Astrocyte (in vitro differentiated cells and primary cell): ENCODE data around the gene MDFIC2. TPM values are rescaled to one million over a fixed set of nuclear protein-coding genes. Genes with fewer than 3 reads are reported as not detected.

Experiments
- DNase-seq: peaks from one replicate; pipeline ENCODE4 v3.0.0-alpha.2; 2010; ENCODE audit warnings: low read depth
- FAIRE-seq: peaks from 2 replicates; lab custom pipeline; 2011; peaks lifted over from hg19 to GRCh38; lab: Jason Lieb, UNC
- H2AFZ ChIP-seq: 2 replicates; pipeline ENCODE4 v1.6.0; 2012; ENCODE audit warnings: low read depth, low read length, inconsistent platforms
- H3K27ac ChIP-seq: 2 replicates; pipeline ENCODE4 v1.5.1; 2011; ENCODE audit warnings: low read depth, low read length, inconsistent platforms
- H3K27me3 ChIP-seq: 2 replicates; pipeline ENCODE4 v1.6.0; 2011; ENCODE audit warnings: low read length, inconsistent platforms; ENCODE audit not compliant: insufficient read depth
- H3K36me3 ChIP-seq: 2 replicates; pipeline ENCODE4 v1.5.1; 2011; ENCODE audit warnings: low read length, inconsistent platforms; ENCODE audit not compliant: insufficient read depth
- H3K4me1 ChIP-seq: 2 replicates; pipeline ENCODE4 v1.5.1; 2011; ENCODE audit warnings: low read length, inconsistent platforms; ENCODE audit not compliant: insufficient read depth
- H3K4me2 ChIP-seq: 2 replicates; pipeline ENCODE4 v1.6.0; 2012; ENCODE audit warnings: low read length, inconsistent platforms
- H3K4me3 ChIP-seq: 2 replicates; pipeline ENCODE4 v1.5.1; 2011; ENCODE audit warnings: low read depth, mild to moderate bottlenecking, low read length, inconsistent platforms; ENCODE audit not compliant: insufficient read depth
- H3K79me2 ChIP-seq: 2 replicates; pipeline ENCODE4 v1.6.0; 2012; ENCODE audit warnings: mild to moderate bottlenecking, low read length, inconsistent platforms; ENCODE audit not compliant: insufficient read depth
- H3K9ac ChIP-seq: 2 replicates; pipeline ENCODE4 v1.6.0; 2012; ENCODE audit warnings: mild to moderate bottlenecking, low read length, inconsistent platforms
- H3K9me3 ChIP-seq: 2 replicates; pipeline ENCODE4 v1.5.1; 2012; ENCODE audit warnings: low read depth, mild to moderate bottlenecking, low read length, inconsistent platforms; ENCODE audit not compliant: insufficient read depth
- H4K20me1 ChIP-seq: 2 replicates; pipeline ENCODE4 v1.6.0; 2012; ENCODE audit warnings: low read length, inconsistent platforms; ENCODE audit not compliant: insufficient read depth
- H3K27ac Mint-ChIP-seq: one replicate; pipeline ENCODE4 v1.8.0; 2021; ENCODE audit warnings: mild to moderate bottlenecking, mixed read lengths; ENCODE audit not compliant: unreplicated experiment
- H3K27me3 Mint-ChIP-seq: one replicate; pipeline ENCODE4 v1.8.0; 2021; ENCODE audit warnings: low read depth, mixed read lengths; ENCODE audit not compliant: unreplicated experiment
- H3K36me3 Mint-ChIP-seq: one replicate; pipeline ENCODE4 v1.8.0; 2021; ENCODE audit warnings: low read depth, mixed read lengths; ENCODE audit not compliant: unreplicated experiment
- H3K4me1 Mint-ChIP-seq: one replicate; pipeline ENCODE4 v1.8.0; 2021; ENCODE audit warnings: low read depth, mixed read lengths; ENCODE audit not compliant: unreplicated experiment
- H3K4me3 Mint-ChIP-seq: one replicate; pipeline ENCODE4 v1.8.0; 2021; ENCODE audit warnings: mild to moderate bottlenecking, moderate library complexity, mixed read lengths; ENCODE audit not compliant: unreplicated experiment
- H3K9me3 Mint-ChIP-seq: one replicate; pipeline ENCODE4 v1.8.0; 2021; ENCODE audit warnings: mild to moderate bottlenecking, mixed read lengths; ENCODE audit not compliant: unreplicated experiment
- EZH2 ChIP-seq: IDR thresholded peaks from 2 replicates; pipeline ENCODE4 v1.6.1; 2012; ENCODE audit warnings: mild to moderate bottlenecking, low read length, inconsistent platforms; ENCODE audit not compliant: insufficient read depth
- total RNA-seq: library from RNA; stranded (reverse); gene quantifications from 2 replicates; pipeline ENCODE4 v1.2.1, GENCODE V29; 2021
- TF ChIP-seq, protein P1 (sequence below): IDR thresholded peaks from 2 replicates; pipeline ENCODE4 v1.5.1; 2011; ENCODE audit warnings: low read depth, mild to moderate bottlenecking, inconsistent platforms, low read length, moderate library complexity; ENCODE audit not compliant: insufficient read depth

Gene MDFIC2
- total RNA-seq, 1 donor from 2014 or later = not detected

DNA sequence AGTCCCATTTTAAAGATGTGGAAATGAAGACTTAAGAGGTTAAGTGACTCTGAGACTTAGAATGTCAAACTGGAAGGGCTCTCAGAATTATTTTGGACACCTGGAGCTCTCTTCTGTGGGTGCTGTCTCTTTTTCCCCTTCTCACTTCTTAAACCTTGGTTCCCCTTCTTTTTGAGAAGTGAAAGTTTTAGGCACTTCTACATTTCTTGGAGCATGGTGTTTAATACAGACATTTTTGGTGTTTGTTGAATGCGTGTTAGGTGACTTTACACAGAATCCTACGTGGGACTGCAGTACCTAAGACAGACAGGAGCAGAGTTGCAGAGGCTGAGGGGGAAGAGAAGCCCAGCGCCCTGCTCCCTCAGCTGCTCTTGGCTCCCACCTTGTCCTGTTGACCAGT, 133.3 kb downstream of the MDFIC2 start:
- TF ChIP-seq, protein P1, sequence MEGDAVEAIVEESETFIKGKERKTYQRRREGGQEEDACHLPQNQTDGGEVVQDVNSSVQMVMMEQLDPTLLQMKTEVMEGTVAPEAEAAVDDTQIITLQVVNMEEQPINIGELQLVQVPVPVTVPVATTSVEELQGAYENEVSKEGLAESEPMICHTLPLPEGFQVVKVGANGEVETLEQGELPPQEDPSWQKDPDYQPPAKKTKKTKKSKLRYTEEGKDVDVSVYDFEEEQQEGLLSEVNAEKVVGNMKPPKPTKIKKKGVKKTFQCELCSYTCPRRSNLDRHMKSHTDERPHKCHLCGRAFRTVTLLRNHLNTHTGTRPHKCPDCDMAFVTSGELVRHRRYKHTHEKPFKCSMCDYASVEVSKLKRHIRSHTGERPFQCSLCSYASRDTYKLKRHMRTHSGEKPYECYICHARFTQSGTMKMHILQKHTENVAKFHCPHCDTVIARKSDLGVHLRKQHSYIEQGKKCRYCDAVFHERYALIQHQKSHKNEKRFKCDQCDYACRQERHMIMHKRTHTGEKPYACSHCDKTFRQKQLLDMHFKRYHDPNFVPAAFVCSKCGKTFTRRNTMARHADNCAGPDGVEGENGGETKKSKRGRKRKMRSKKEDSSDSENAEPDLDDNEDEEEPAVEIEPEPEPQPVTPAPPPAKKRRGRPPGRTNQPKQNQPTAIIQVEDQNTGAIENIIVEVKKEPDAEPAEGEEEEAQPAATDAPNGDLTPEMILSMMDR = no peak
- TF ChIP-seq EZH2 = no peak
- Mint-ChIP-seq H3K27ac (no peak overlapping the region), H3K27me3 (peaks cover 7% of the 10 kb centered on the region), H3K4me1 (peaks cover 7% of the 10 kb centered on the region), H3K4me3 (no peak overlapping the region), H3K36me3 (no peaks in the 10 kb centered on the region), H3K9me3 (no peaks in the 10 kb centered on the region)
- H3K27me3 ChIP-seq = peaks cover 3% of the 10 kb centered on the region
- H3K36me3 ChIP-seq = no peaks in the 10 kb centered on the region
- no peaks in the 10 kb centered on the region for H4K20me1 ChIP-seq
- H3K4me3 ChIP-seq = no peak overlapping the region
- DNase-seq = no peak
- no peak overlapping the region for H2AFZ ChIP-seq
- H3K4me1 ChIP-seq = no peaks in the 10 kb centered on the region
- H3K9ac ChIP-seq = no peak overlapping the region
- no peak overlapping the region for H3K4me2 ChIP-seq
- H3K27ac ChIP-seq = no peak overlapping the region
- no peaks in the 10 kb centered on the region for H3K9me3 ChIP-seq
- no peaks in the 10 kb centered on the region for H3K79me2 ChIP-seq
- no peak for FAIRE-seq

DNA sequence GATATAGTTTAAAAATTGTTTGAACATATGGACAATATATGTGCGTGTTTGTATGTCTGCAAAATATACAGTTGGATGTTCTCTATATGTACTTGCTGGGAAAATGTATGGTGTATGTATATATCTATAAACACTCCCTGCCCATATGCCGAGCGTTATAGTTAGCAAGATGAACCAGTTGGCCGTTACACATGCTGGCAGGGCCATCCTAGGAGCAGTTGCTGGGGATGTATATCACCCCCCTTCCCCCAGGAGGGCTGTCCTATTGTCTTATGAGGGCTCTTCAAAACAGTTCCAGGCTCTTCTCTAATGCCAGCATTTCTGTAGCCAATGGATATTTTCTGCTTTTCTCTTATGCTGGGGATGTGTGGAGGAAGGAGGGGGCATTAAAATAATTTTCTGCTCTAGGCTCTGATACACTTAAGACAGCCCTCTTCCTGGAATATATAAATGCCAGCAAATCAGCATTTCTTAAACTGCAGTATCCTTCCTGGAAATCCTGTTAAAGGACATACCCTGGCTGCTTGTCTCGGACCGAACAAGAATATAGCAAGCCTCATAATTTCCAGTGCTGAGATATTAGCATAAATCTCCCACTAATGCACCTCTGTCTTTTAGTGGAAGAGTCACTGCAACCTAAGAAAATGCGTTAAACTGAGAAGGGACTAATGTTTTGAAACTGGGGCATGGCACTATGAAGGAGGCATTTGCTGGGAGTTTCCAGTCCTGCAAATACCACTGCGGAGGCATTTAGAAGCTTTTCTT, 134.4 kb downstream of the MDFIC2 start:
- Histone ChIP-seq H3K9ac (no peak overlapping the region), H4K20me1 (no peaks in the 10 kb centered on the region), H3K4me2 (no peak overlapping the region), H3K9me3 (no peaks in the 10 kb centered on the region), H3K79me2 (no peaks in the 10 kb centered on the region), H2AFZ (no peak overlapping the region), H3K4me1 (no peaks in the 10 kb centered on the region), H3K27ac (no peak overlapping the region), H3K27me3 (no peaks in the 10 kb centered on the region), H3K36me3 (no peaks in the 10 kb centered on the region), H3K4me3 (no peak overlapping the region)
- Mint-ChIP-seq H3K27ac (no peak overlapping the region), H3K36me3 (no peaks in the 10 kb centered on the region), H3K4me1 (peaks cover 7% of the 10 kb centered on the region), H3K27me3 (peaks cover 6% of the 10 kb centered on the region), H3K9me3 (no peaks in the 10 kb centered on the region), H3K4me3 (no peak overlapping the region)
- FAIRE-seq = no peak
- no peak for DNase-seq
- no peak for TF ChIP-seq EZH2
- TF ChIP-seq, protein P1 = no peak

DNA sequence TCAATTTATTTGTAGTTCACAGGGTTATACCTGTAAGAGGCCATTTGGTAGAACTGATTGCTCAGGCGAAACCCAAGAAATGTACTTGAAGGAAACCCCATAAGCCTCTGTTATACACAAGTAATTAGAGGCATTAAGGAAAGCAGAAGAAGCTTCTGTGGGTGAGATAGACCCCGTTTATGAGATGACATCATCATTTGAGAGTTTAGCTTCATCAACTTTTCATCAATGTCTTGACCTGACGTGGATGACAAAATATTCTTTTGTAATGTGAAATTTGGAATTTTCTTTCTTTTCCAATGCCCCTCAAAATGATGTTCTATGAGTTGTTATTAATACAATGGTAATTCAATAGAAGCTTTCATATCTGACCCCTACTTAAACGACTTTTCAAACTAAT, 136.2 kb downstream of the MDFIC2 start:
- H3K36me3 ChIP-seq = no peaks in the 10 kb centered on the region
- H3K4me1 Mint-ChIP-seq = peaks cover 3% of the 10 kb centered on the region
- no peak overlapping the region for H3K4me3 ChIP-seq
- no peak overlapping the region for H3K4me3 Mint-ChIP-seq
- no peaks in the 10 kb centered on the region for H3K27me3 ChIP-seq
- no peaks in the 10 kb centered on the region for H3K9me3 ChIP-seq
- no peaks in the 10 kb centered on the region for H3K27me3 Mint-ChIP-seq
- no peaks in the 10 kb centered on the region for H3K79me2 ChIP-seq
- H4K20me1 ChIP-seq = no peaks in the 10 kb centered on the region
- no peak overlapping the region for H3K9ac ChIP-seq
- no peaks in the 10 kb centered on the region for H3K9me3 Mint-ChIP-seq
- H3K36me3 Mint-ChIP-seq = no peaks in the 10 kb centered on the region
- no peak overlapping the region for H3K4me2 ChIP-seq
- no peak overlapping the region for H2AFZ ChIP-seq
- no peak overlapping the region for H3K27ac Mint-ChIP-seq
- no peaks in the 10 kb centered on the region for H3K4me1 ChIP-seq
- TF ChIP-seq, protein P1 = no peak
- TF ChIP-seq EZH2 = no peak
- DNase-seq (no peak), FAIRE-seq (no peak)
- H3K27ac ChIP-seq = no peak overlapping the region
